ENCODE results near the gene SDK1.

The SDK1 gene

DNA sequence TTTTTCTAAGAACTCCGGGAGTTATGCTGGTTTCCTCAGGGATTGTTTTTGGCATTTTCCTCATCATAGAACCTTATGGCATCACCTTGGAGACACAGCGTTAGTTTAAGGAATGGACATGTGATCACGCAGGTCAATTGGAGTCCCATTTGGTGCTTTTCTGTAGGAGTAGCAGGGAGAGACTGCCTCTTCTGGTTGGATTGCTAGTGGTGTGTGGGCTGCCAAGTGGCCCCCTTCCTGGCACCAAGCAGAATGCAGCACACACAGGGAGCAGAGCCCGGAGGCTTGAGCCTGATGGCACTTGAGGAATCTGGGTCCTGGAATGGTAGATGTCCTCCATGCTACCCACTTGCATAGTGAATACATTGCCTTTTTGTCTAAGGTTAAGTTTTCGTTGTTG is 57.9 kb downstream of the SDK1 start:
- ATAC-seq (ENCODE audit: insufficient read depth, low read depth) (no peak), DNase-seq (no peak)
- H3K79me2 ChIP-seq (ENCODE audit: insufficient read depth, low read length): no peaks in the 10 kb centered on the region
- H3K36me3 ChIP-seq (ENCODE audit: insufficient read depth, low read length): no peaks in the 10 kb centered on the region
- H3K9me3 ChIP-seq (ENCODE audit: insufficient read depth, low read length, severe bottlenecking): no peaks in the 10 kb centered on the region
- no peaks in the 10 kb centered on the region for H3K4me1 ChIP-seq (ENCODE audit: insufficient read depth, low read length)
- TF ChIP-seq, protein P1, sequence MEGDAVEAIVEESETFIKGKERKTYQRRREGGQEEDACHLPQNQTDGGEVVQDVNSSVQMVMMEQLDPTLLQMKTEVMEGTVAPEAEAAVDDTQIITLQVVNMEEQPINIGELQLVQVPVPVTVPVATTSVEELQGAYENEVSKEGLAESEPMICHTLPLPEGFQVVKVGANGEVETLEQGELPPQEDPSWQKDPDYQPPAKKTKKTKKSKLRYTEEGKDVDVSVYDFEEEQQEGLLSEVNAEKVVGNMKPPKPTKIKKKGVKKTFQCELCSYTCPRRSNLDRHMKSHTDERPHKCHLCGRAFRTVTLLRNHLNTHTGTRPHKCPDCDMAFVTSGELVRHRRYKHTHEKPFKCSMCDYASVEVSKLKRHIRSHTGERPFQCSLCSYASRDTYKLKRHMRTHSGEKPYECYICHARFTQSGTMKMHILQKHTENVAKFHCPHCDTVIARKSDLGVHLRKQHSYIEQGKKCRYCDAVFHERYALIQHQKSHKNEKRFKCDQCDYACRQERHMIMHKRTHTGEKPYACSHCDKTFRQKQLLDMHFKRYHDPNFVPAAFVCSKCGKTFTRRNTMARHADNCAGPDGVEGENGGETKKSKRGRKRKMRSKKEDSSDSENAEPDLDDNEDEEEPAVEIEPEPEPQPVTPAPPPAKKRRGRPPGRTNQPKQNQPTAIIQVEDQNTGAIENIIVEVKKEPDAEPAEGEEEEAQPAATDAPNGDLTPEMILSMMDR (IDR thresholded peaks at IDR 0.05; ENCODE audit: borderline replicate concordance, extremely low read depth, low read length, poor library complexity, severe bottlenecking): no peak
- no peak for TF ChIP-seq EZH2 (IDR thresholded peaks at IDR 0.05; ENCODE audit: borderline replicate concordance, low read depth, low read length, severe bottlenecking)
- no peak overlapping the region for H3K27ac ChIP-seq (ENCODE audit: low read length)
- no peak overlapping the region for H2AFZ ChIP-seq (ENCODE audit: low read depth, low read length)
- H3K27me3 ChIP-seq (ENCODE audit: insufficient read depth, low read length, poor library complexity): no peaks in the 10 kb centered on the region
- H3K4me3 ChIP-seq (ENCODE audit: low read depth in 1 of 2, low read length in 2 of 2): no peak overlapping the region
- no peak overlapping the region for H3K9ac ChIP-seq (ENCODE audit: low read depth, low read length)
- H4K20me1 ChIP-seq (ENCODE audit: insufficient read depth, low read length): no peaks in the 10 kb centered on the region
- no peak overlapping the region for H3K4me2 ChIP-seq (ENCODE audit: insufficient read depth, low read length)

DNA sequence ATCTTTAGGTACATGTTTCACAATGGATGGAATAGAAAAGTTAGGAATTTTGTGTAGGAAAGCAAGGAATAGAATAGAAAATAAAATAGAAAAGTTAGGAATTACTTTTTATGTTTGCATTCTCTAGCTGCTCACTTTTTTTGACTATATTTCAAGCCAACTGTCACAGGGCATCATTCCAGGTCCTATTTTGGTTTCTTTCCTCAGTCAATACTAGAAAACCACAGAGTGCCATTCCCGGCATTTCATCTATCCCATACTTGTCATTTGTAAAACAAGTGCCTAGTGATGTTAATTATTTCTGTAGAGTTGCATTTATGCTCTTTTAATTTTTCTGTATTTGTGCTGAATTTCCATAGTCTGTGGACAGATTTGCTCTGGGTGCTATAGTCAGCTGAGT is 66.2 kb downstream of the SDK1 start:
- no peaks in the 10 kb centered on the region for H3K4me1 ChIP-seq (ENCODE audit: insufficient read depth, low read length)
- no peaks in the 10 kb centered on the region for H3K79me2 ChIP-seq (ENCODE audit: insufficient read depth, low read length)
- no peaks in the 10 kb centered on the region for H3K9me3 ChIP-seq (ENCODE audit: insufficient read depth, low read length, severe bottlenecking)
- H3K36me3 ChIP-seq (ENCODE audit: insufficient read depth, low read length): no peaks in the 10 kb centered on the region
- H3K9ac ChIP-seq (ENCODE audit: low read depth, low read length): no peak overlapping the region
- ATAC-seq (ENCODE audit: insufficient read depth, low read depth) (no peak), DNase-seq (no peak)
- H4K20me1 ChIP-seq (ENCODE audit: insufficient read depth, low read length): no peaks in the 10 kb centered on the region
- H3K4me3 ChIP-seq (ENCODE audit: low read depth in 1 of 2, low read length in 2 of 2): no peak overlapping the region
- no peak overlapping the region for H3K27ac ChIP-seq (ENCODE audit: low read length)
- H3K27me3 ChIP-seq (ENCODE audit: insufficient read depth, low read length, poor library complexity): no peaks in the 10 kb centered on the region
- no peak overlapping the region for H3K4me2 ChIP-seq (ENCODE audit: insufficient read depth, low read length)
- TF ChIP-seq, protein P1 (IDR thresholded peaks at IDR 0.05; ENCODE audit: borderline replicate concordance, extremely low read depth, low read length, poor library complexity, severe bottlenecking): no peak
- no peak for TF ChIP-seq EZH2 (IDR thresholded peaks at IDR 0.05; ENCODE audit: borderline replicate concordance, low read depth, low read length, severe bottlenecking)
- no peak overlapping the region for H2AFZ ChIP-seq (ENCODE audit: low read depth, low read length)

- no peaks in the 10 kb centered on the region for H4K20me1 ChIP-seq (ENCODE audit: insufficient read depth, low read length)
- H3K36me3 ChIP-seq (ENCODE audit: insufficient read depth, low read length): no peaks in the 10 kb centered on the region
- H3K9me3 ChIP-seq (ENCODE audit: insufficient read depth, low read length, severe bottlenecking): no peaks in the 10 kb centered on the region
- no peak overlapping the region for H3K4me2 ChIP-seq (ENCODE audit: insufficient read depth, low read length)
- no peak overlapping the region for H2AFZ ChIP-seq (ENCODE audit: low read depth, low read length)
- H3K4me1 ChIP-seq (ENCODE audit: insufficient read depth, low read length): no peaks in the 10 kb centered on the region
- H3K27me3 ChIP-seq (ENCODE audit: insufficient read depth, low read length, poor library complexity): peaks cover 5% of the 10 kb centered on the region
- H3K9ac ChIP-seq (ENCODE audit: low read depth, low read length): no peak overlapping the region
- DNase-seq: no peak
- no peak overlapping the region for H3K4me3 ChIP-seq (ENCODE audit: low read depth in 1 of 2, low read length in 2 of 2)
- H3K79me2 ChIP-seq (ENCODE audit: insufficient read depth, low read length): no peaks in the 10 kb centered on the region
- no peak overlapping the region for H3K27ac ChIP-seq (ENCODE audit: low read length)
- no peak for TF ChIP-seq EZH2 (IDR thresholded peaks at IDR 0.05; ENCODE audit: borderline replicate concordance, low read depth, low read length, severe bottlenecking)
- TF ChIP-seq, protein P1 (IDR thresholded peaks at IDR 0.05; ENCODE audit: borderline replicate concordance, extremely low read depth, low read length, poor library complexity, severe bottlenecking): no peak
- ATAC-seq (ENCODE audit: insufficient read depth, low read depth): no peak
Observed at GRCh38 chr7:3370068-3370830, 69.2 kb downstream of the SDK1 start.
